Midbrain (tissue), 1 donor: ENCODE data around the gene ZFYVE16.
"Not testable (repeated sequence)": the region's sequence is repeated elsewhere in the genome, so short reads cannot be mapped to it uniquely, and the experiment has no call there.

Experiments
- DNase-seq: peaks from one replicate; lab custom pipeline; 2025; lab: John Stamatoyannopoulos, UW

Gene ZFYVE16

DNA sequence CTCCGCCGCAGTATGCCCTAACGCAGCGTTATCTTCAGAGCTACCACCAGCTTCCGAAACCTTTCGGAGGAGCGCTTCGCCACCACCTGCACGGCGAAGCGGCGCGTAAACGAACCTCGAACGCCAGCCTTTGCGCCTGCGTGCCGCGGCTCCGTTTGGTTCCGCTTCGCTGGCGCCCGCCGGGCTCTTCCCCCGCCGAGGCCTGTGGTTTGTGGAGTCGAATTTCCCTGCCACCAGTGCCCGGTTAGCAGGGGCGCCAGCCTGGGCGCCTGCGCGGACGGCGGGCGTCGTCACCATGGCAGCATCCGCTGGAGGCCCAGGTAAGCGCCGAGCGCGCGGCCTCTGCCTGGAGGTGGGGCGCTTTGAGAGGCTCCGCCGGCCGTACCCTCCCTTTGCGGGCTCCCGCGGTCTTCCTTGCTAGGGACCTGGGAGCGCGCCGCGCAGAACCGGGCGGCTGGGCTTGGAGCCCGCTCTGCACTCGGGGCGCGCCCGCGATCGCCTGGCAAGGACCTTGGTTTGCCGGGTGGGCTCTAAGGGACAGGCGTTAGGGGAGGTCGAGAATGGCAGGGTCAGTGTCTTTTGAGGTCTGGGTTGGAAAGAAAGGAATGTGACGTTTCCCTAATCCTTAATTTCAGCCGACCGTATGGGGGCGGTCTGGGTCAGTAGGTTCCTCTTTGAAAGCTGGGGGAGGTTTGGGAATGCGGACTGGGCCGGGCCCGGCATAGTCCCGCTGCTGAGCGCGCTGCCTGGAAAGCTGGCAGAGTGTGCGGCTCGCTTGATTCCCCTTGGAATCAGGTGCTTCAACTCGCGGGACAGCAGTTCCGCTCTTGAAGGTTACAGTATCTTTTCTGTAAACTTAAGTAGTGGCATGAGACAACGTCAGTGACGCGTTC, 80.2 kb downstream of the ZFYVE16 start, which contains the start of gene FAM151B:
TSS of gene FAM151B (plus strand) at position 272 of the 893 bp plus-strand sequence. CDS start at position 296, 24 bp downstream.
- peak; percentile 85 for DNase-seq

DNA sequence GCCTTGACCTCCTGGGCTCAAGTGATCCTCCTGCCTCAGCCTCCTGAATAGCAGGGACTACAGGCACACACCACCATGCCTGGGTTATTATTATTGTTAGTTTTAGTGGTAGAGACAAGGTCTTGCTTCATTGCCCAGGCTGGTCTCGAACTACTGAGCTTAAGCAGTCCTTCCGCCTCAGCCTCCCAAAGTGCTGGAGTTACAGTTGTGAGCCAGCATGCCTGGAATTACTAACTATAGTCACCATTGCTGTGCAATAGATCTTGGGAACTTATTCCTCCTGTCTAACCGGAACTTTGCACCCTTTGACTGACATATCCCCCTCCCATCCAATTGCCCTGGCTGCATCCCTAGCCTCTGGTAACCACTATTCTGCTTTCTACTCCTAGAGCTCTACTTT, 83.4 kb downstream of the ZFYVE16 start:
- DNase-seq, result no peak

DNA sequence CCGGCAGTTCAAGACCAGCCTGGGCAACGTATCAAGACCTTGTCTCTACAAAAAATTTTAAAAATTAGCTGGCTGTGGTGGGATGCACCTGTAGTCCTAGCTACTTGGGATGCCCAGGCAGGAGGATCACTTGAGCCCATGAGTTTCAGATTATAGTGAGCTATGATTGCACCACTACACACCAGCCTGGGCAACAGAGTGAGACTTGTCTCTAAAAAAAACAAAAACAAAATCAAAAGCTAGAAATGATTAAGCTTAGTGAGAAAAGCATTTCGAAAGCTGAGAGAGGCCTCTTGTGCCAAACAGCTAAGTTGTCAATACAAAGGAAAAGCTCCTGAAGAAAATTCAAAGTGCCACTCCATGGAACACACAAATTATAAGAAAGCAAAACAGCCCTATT, 84.9 kb downstream of the ZFYVE16 start:
- DNase-seq, result no peak

DNA sequence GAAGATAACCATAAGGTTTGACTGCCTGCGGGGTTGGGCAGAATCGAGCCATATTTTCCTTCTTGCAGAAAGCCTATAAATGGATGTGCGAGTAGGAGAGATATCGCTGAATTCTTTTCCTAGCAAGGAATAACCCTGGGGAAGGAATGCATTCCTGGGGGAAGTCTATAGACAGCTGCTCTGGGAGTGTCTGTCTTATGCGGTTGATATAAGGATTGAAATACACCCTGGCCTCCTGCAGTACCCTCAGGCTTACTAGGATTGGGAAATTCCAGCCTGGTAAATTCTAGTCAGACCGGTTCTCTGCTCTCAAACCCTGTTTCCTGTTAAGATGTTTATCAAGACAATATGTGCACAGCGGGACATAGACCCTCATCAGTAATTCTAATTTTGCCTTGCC, 85.6 kb downstream of the ZFYVE16 start:
- not testable (repeated sequence) for DNase-seq

DNA sequence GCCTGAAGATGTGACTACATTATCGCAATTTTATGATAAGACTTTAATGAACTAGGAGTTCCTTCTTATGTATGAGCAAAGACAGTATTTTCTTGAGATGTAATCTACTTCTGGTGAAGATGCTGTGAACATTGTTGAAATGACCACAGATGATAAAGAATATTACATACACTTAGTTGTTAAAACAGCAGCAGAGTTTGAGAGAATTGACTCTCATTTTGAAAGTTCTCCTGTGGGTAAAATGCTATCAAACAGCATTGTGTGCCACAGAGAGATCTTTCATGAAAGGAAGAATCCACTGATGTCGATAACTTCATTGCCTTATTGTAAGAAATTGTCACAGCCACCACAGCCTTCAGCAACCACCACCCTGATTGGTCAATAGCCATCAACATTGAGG, 88.0 kb downstream of the ZFYVE16 start:
- DNase-seq, result no peak

DNA sequence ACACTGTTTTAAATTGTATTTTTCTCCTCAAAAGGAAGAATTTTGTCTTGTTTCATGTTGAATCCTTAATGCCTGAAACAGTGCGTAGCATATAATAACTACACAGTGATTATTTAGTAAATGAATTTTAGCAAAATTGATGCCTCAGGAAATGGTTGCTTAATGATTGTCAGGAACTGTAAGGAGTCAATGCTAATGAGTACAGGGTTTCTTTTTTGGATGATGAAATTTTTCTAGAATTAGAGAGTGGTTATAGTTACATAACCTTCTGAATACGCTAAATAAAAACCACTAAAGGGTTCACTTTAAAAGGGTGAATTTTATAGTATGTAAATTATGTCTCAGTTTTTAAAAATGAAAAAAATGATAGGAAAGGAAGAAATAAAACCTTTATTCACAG, 94.9 kb downstream of the ZFYVE16 start:
- DNase-seq, result no peak

DNA sequence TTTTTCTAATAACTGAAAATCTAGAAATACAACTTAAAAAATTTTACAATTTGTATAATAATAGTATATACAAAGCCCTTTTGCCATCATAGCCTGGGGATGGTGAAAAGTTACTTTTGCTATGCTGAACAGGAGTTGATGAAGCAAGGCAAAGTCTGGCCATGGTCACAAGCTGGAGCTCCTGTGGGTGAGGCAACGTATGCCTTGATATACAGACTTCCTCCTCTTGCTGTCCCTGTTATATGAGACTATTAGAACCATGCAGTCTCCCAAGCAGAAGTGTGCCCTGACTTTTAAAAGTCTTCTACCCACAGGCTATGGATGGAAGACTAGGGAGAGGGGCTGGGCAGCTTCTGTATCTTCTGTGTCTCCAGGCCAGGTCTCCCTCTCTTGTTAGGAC, 95.8 kb downstream of the ZFYVE16 start:
- no peak for DNase-seq

DNA sequence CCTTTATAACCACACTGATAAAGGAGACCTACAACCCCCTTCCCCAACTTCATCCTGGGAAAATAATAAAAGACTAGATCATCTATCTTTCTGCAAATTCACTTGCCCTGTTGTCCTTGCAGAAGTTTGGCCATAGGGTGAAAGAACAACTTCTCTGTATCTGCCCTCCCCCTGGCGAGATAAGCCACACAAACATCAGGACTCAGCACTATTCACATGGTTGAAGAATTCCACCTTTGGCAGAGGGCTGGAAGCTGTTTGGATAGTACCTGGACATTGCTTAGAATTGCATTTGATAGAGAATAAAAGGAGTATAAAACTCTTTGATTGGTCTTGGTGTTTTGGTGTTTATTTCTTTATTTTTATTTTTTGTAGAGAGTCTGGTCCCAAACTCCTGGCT, 97.0 kb downstream of the ZFYVE16 start:
- DNase-seq, result no peak

DNA sequence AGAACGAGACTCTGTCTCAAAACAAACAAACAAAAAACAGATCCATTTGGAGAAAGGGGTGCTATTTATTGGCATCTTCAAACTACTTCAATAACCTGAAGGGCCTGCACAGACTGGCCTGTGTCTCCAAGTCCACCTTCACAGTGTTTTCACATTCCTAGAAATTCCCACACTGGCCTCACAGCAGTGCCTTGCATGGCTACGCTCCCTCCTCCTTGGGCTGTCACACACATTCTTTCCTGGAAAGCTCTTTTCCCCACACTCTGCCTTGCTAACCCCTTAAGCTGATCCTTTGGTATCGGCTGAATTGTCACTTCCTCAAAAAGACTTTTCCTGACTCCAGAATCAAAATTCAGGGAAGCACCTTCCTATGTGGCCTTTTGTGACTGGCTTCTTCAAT, 99.8 kb downstream of the ZFYVE16 start:
- DNase-seq, result no peak

DNA sequence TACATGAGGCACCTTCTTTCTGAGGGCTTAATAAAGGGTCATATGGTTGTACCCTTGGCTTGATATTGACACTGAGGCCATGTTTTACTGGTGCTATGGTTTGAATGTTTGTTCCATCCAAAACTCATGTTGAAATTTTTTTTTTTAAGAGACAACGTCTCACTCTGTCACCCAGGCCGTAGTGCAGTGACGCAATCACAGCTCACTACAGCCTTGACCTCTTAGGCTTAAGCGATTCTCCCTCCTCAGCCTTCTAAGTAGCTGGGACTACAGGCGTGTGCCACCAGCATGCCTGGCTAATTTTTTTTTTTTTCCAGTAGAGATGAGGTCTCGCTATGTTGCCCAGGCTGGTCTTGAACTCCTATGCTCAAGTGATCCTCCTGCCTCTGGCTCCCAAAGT, 101.0 kb downstream of the ZFYVE16 start:
- DNase-seq, result no peak

DNA sequence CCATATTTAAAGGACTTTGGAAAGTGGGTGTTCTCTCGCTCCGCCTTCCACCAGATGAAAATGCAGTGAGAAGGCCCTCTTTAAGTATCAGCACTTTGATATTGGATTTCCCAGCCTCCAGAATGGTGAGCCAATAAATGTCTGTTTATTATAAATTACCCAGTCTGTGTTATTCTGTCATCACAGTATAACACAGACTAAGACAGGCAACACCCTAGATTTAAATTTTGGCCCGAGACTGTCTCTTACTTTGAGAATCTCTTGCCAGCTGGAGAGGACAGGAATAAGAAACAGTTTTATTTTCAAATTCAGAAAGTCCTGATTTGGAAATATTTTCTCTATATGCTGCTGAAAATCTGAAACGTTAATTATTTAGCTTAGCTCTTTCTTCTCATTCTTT, 101.5 kb downstream of the ZFYVE16 start:
- no peak for DNase-seq

DNA sequence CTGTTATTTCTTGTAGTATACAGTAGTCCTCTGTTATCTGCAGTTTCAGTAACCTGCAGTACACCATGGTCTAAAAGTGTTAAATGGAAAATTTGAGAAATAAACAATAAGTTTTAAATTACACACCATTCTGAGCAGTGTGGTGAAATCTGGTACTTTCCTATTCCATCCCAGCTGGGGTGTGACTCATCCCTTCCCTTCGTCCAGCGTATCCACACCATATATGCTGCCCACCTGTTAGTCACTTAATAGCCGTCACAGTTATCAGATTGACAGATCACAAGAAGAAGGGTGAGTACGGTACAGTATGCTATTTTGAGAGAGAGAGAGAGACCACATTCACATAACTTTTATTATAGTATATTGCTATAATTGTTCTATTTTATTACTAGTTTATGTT, 109.0 kb downstream of the ZFYVE16 start:
- no peak for DNase-seq
